ENCODE results near the gene ALDH8A1.

Gene ALDH8A1

GRCh38 chr6:134956676-134957075 is 6.8 kb upstream of the ALDH8A1 start:
- TF ChIP-seq, protein P1, sequence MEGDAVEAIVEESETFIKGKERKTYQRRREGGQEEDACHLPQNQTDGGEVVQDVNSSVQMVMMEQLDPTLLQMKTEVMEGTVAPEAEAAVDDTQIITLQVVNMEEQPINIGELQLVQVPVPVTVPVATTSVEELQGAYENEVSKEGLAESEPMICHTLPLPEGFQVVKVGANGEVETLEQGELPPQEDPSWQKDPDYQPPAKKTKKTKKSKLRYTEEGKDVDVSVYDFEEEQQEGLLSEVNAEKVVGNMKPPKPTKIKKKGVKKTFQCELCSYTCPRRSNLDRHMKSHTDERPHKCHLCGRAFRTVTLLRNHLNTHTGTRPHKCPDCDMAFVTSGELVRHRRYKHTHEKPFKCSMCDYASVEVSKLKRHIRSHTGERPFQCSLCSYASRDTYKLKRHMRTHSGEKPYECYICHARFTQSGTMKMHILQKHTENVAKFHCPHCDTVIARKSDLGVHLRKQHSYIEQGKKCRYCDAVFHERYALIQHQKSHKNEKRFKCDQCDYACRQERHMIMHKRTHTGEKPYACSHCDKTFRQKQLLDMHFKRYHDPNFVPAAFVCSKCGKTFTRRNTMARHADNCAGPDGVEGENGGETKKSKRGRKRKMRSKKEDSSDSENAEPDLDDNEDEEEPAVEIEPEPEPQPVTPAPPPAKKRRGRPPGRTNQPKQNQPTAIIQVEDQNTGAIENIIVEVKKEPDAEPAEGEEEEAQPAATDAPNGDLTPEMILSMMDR (IDR thresholded peaks at IDR 0.05; ENCODE audit: unreplicated experiment in 3 of 3) = no peak
- no peaks in the 10 kb centered on the region for H3K4me1 Mint-ChIP-seq
- no peak overlapping the region for H3K27ac Mint-ChIP-seq
- H3K27me3 Mint-ChIP-seq (ENCODE audit: low read depth) = no peaks in the 10 kb centered on the region
- peaks cover 40% of the 10 kb centered on the region for H3K36me3 Mint-ChIP-seq (ENCODE audit: low read depth)
- H3K4me3 Mint-ChIP-seq = no peak overlapping the region
- peaks cover 25% of the 10 kb centered on the region for H3K9me3 Mint-ChIP-seq

DNA sequence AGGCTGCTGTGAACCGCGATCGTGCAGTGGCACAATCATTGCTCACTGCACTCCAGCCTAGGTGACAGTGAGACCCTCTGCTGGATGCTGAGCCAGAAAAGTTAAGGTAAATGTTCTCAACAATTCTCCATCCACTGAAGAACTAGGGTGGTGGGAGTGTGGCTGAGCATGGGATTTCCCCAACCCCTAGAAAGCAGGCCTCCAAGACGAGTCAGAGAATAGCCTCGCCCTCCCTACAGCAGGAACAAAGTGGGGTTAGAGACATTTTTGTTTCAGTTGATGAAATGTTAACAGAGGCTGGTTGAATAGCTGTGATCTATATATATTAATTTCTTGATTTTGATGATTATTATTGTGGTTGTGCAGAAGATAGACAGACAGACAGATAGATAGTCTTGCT is 6.1 kb upstream of the ALDH8A1 start:
- H3K4me1 Mint-ChIP-seq = no peaks in the 10 kb centered on the region
- peaks cover 34% of the 10 kb centered on the region for H3K36me3 Mint-ChIP-seq (ENCODE audit: low read depth)
- no peak overlapping the region for H3K4me3 Mint-ChIP-seq
- no peaks in the 10 kb centered on the region for H3K27me3 Mint-ChIP-seq (ENCODE audit: low read depth)
- H3K9me3 Mint-ChIP-seq = peaks cover 18% of the 10 kb centered on the region
- TF ChIP-seq, protein P1 (IDR thresholded peaks at IDR 0.05; ENCODE audit: unreplicated experiment in 3 of 3) = no peak
- no peak overlapping the region for H3K27ac Mint-ChIP-seq

GRCh38 chr6:134954272-134955000 is 4.5 kb upstream of the ALDH8A1 start:
- TF ChIP-seq, protein P1 (IDR thresholded peaks at IDR 0.05; ENCODE audit: unreplicated experiment in 3 of 3) = no peak
- no peak overlapping the region for H3K4me3 Mint-ChIP-seq
- peaks cover 18% of the 10 kb centered on the region for H3K36me3 Mint-ChIP-seq (ENCODE audit: low read depth)
- no peaks in the 10 kb centered on the region for H3K27me3 Mint-ChIP-seq (ENCODE audit: low read depth)
- peaks cover 8% of the 10 kb centered on the region for H3K9me3 Mint-ChIP-seq
- no peak overlapping the region for H3K27ac Mint-ChIP-seq
- H3K4me1 Mint-ChIP-seq = no peaks in the 10 kb centered on the region

DNA sequence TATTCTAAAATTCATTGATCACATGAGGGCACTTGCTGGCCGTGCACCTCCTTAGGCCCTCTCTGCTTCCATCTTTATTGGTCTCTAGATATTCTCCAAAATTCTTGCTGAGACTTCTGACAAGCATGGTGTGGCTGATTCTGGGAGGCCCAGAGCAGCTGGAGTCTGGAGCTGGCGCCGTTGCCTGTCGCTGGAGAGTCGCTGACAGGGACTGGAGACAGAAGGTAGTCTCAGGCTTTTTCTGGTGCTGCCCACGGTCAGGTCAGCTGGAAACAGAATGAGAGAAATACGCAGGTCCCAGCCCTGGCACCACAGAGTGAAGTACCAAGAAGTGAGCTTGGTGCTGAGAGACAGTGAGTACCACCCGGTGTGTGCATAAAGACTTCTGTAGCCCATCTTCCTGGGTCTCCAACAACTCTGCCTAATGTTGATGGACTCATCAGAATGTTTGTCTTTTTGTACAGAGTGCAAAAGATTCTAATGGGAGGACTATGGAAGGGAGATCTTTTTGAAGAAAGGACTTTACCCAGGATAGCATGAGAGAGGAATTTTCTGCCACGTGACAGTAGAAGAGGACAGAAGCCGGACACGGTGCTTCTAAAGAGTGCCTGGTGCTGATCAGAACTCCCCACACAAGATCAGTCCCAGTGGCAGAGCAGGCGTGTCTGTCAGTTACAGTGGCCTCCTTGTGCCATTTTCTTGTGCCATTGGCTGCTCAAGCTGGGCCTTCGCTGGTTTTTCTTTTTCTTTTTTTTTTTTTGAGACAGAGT is 1.8 kb upstream of the ALDH8A1 start:
- peak overlapping the region in 1 of 3 experiments; percentile 24 for H3K27ac Mint-ChIP-seq
- no peaks in the 10 kb centered on the region for H3K27me3 Mint-ChIP-seq (ENCODE audit: low read depth)
- no peaks in the 10 kb centered on the region for H3K4me1 Mint-ChIP-seq
- TF ChIP-seq, protein P1 (IDR thresholded peaks at IDR 0.05; ENCODE audit: unreplicated experiment in 3 of 3) = no peak
- peaks cover 4% of the 10 kb centered on the region for H3K9me3 Mint-ChIP-seq
- no peak overlapping the region for H3K4me3 Mint-ChIP-seq
- H3K36me3 Mint-ChIP-seq (ENCODE audit: low read depth) = peaks cover 3% of the 10 kb centered on the region

DNA sequence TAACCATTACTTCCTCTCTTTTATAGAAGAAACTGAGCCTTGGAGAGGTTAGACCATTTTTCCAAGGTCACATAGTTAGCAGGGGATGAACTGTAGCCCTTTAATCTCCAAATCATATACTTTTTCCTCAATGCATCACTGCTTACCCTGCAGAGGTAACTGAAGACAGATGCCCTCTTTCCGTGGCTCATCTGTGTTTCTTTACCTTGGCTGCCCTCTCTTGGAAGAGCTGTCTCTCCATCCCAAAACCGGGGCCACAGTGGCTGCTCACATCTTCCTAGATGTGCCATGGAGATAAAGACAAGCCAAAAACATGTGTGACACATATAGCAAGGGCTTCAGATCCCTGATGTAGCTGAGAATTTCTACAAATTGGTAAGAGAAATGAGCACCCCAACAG is 581 bp upstream of the ALDH8A1 start:
- Mint-ChIP-seq H3K27me3 (ENCODE audit: low read depth) (no peaks in the 10 kb centered on the region), H3K9me3 (peaks cover 4% of the 10 kb centered on the region), H3K27ac (peak overlapping the region in 1 of 3 experiments; percentile 47), H3K4me1 (no peaks in the 10 kb centered on the region), H3K36me3 (ENCODE audit: low read depth) (peaks cover 2% of the 10 kb centered on the region), H3K4me3 (no peak overlapping the region)
- TF ChIP-seq, protein P1 (IDR thresholded peaks at IDR 0.05; ENCODE audit: unreplicated experiment in 3 of 3) = no peak

Data from nephron (organoid).